HepG2 (cell line): ENCODE data around the gene SDR39U1. TPM values are rescaled to one million over a fixed set of nuclear protein-coding genes. Genes with fewer than 3 reads are reported as not detected.

Experiments used
- BRD4 ChIP-seq: sonication (generic); formaldehyde crosslinking; IDR thresholded peaks from 2 replicates; pipeline ENCODE4 v1.4.0; 2020; ENCODE audit warnings: missing genetic modification reagents
- CBX5 ChIP-seq: sonication (generic); formaldehyde crosslinking; IDR thresholded peaks from 2 replicates; pipeline ENCODE4 v1.4.0; 2020; ENCODE audit warnings: missing genetic modification reagents, borderline replicate concordance
- CREB1 ChIP-seq, 2 experiments: fragments of 450-650 bp in 1 of 2; IDR thresholded peaks; 2 replicates each; pipeline ENCODE4 v1.6.1; 2016 to 2017; ENCODE audit warnings: control low read depth in 1 of 2, mild to moderate bottlenecking in 1 of 2, missing compliant biosample characterization in 1 of 2, missing genetic modification characterization in 1 of 2
- GABPA ChIP-seq, 2 experiments: IDR thresholded peaks; 2 replicates each; pipeline ENCODE4 v1.6.1; 2011 to 2016; ENCODE audit warnings: low read depth in 2 of 2, low read length in 1 of 2, missing biosample characterization in 1 of 2, missing genetic modification characterization in 1 of 2
- HDAC2 ChIP-seq: sonication (generic); formaldehyde crosslinking; IDR thresholded peaks from 2 replicates; pipeline ENCODE4 v1.4.0; 2020; ENCODE audit warnings: missing genetic modification reagents
- HOXA7 ChIP-seq: sonication (generic); formaldehyde crosslinking; IDR thresholded peaks from 2 replicates; pipeline ENCODE4 v1.8.1; 2022; ENCODE audit warnings: mild to moderate bottlenecking, missing genetic modification reagents, moderate library complexity
- KDM6A ChIP-seq: IDR thresholded peaks from 2 replicates; pipeline ENCODE4 v1.6.1; 2016; ENCODE audit warnings: low read depth
- NR2C2 ChIP-seq: sonication (generic); formaldehyde crosslinking; IDR thresholded peaks from 2 replicates; pipeline ENCODE4 v1.4.0; 2020; ENCODE audit warnings: missing genetic modification reagents, mild to moderate bottlenecking, moderate library complexity, borderline replicate concordance
- SP5 ChIP-seq: IDR thresholded peaks from 2 replicates; pipeline ENCODE4 v1.6.1; 2016; ENCODE audit warnings: low read depth, borderline replicate concordance
- TAF1 ChIP-seq: sonication (generic); formaldehyde crosslinking; IDR thresholded peaks from 2 replicates; pipeline ENCODE4 v1.4.0; 2020; ENCODE audit warnings: missing genetic modification reagents
- TARDBP ChIP-seq: sonication (generic); formaldehyde crosslinking; IDR thresholded peaks from 2 replicates; pipeline ENCODE4 v1.8.0; 2022; ENCODE audit warnings: mild to moderate bottlenecking, missing genetic modification reagents
- ZFP36 ChIP-seq: fragments of 150-350 bp; IDR thresholded peaks from 2 replicates; pipeline ENCODE4 v1.6.1; 2018; ENCODE audit warnings: borderline replicate concordance, low read length, low read depth; ENCODE audit not compliant: partially characterized antibody
- ZMAT3 ChIP-seq: sonication (generic); formaldehyde crosslinking; conservative IDR thresholded peaks from 2 replicates; pipeline ENCODE4 v1.7.0; 2021; ENCODE audit warnings: missing genetic modification reagents
- ZNF549 ChIP-seq: sonication (generic); formaldehyde crosslinking; IDR thresholded peaks from 2 replicates; pipeline ENCODE4 v1.5.0; 2020; ENCODE audit warnings: missing genetic modification reagents
- ZNF839 ChIP-seq: sonication (generic); formaldehyde crosslinking; IDR thresholded peaks from 2 replicates; pipeline ENCODE4 v1.4.0; 2020; ENCODE audit warnings: missing genetic modification reagents, mild to moderate bottlenecking, borderline replicate concordance
- polyA plus RNA-seq, 8 experiments: library from polyadenylated mRNA; depleted of rRNA in 3 of 8; stranded (reverse) in 7 of 8; unstranded in 1 of 8; fragments of >200 nt; fragmentation: Illumina TruSeq in 4 of 8; extraction: Trizol in 4 of 8; gene quantifications; 2 replicates each; pipeline versions ENCODE4 v1.2.1 to v1.2.3, GENCODE V29; 2011 to 2016; ENCODE audit warnings: low read depth in 4 of 8, missing spikeins in 1 of 8, mixed read lengths in 1 of 8; ENCODE audit not compliant: insufficient read depth in 1 of 8
- total RNA-seq, 5 experiments: library from RNA; depleted of rRNA; stranded (reverse); fragments of >200 nt; fragmentation: Illumina TruSeq; extraction: Trizol; gene quantifications; 2 replicates each; pipeline ENCODE4 v1.2.3, GENCODE V29; 2016; ENCODE audit warnings: low read depth in 1 of 5
- TF ChIP-seq, protein P1 (sequence below): sonication (generic); formaldehyde crosslinking; IDR thresholded peaks from 2 replicates; pipeline ENCODE4 v1.5.0; 2020; ENCODE audit warnings: missing genetic modification reagents
- TF ChIP-seq, protein P2 (sequence below): IDR thresholded peaks from 2 replicates; pipeline ENCODE4 v1.6.1; 2018; ENCODE audit warnings: missing genetic modification reagents, mild to moderate bottlenecking, missing compliant biosample characterization
- TF ChIP-seq, protein P3 (sequence below): sonication (generic); formaldehyde crosslinking; IDR thresholded peaks from 2 replicates; pipeline ENCODE4 v1.9.0; 2021; ENCODE audit warnings: missing genetic modification reagents, borderline replicate concordance
- TF ChIP-seq, protein P4 (sequence below): sonication (generic); formaldehyde crosslinking; IDR thresholded peaks from 2 replicates; pipeline ENCODE4 v1.5.1; 2020; ENCODE audit warnings: missing genetic modification reagents, mild to moderate bottlenecking, borderline replicate concordance
- TF ChIP-seq, protein P5 (sequence below): sonication (generic); formaldehyde crosslinking; IDR thresholded peaks from 2 replicates; pipeline ENCODE4 v1.8.1; 2023; ENCODE audit warnings: missing genetic modification reagents, inconsistent platforms, borderline replicate concordance

SDR39U1 gene
- total and polyA plus RNA-seq, 2 of the 13 experiments (the other 11 are each of a cell fraction or from before 2014, with no cell fraction given) = 34.4 to 129 TPM

DNA sequence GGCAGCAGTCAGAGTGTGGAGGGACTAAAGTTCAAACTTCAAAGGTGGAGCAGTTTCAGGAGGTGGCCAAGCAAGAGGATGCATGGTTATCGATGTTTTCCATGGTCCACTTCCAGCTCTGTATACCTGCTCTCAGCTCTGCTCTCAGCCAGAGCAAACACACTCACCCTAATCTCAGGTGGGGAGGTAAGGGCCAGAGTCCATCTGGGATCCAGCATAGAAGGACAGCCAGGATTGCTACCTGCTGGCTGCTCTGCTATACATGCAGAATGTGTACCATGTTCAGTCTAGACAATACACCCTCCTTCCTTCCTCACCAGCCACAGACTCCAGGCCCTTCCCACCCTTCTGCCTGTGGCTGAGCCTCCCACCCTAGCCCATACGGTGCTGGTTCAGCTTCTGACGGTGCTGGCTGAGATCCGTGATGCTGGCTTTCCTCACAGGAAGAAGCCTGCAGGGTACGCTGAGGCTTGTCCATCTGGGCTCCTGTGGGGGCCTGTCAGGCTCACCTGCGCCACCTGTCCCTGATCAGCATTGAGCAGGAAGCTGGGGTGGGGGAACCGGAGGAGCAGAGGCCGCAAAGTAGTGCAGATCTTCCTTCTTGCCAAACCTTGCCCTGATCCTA lies 15.6 kb downstream of the SDR39U1 start (continued):
- TF ChIP-seq, protein P1, sequence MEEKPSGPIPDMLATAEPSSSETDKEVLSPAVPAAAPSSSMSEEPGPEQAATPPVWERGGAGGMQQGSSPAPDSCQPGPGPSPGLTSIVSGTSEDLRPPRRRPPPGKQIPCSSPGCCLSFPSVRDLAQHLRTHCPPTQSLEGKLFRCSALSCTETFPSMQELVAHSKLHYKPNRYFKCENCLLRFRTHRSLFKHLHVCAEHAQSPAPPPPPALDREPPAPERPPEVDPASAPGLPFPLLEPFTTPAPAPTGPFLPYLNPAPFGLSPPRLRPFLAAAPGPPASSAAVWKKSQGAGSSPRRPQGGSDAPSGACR = peak; percentile 19; the same call in 1 of the 2 replicates
- TF ChIP-seq HDAC2 = peak; percentile 85
- TF ChIP-seq TARDBP (CRISPR knock-in tag) = peak; percentile 76; the same call in 1 of the 2 replicates
- TF ChIP-seq, protein P2, sequence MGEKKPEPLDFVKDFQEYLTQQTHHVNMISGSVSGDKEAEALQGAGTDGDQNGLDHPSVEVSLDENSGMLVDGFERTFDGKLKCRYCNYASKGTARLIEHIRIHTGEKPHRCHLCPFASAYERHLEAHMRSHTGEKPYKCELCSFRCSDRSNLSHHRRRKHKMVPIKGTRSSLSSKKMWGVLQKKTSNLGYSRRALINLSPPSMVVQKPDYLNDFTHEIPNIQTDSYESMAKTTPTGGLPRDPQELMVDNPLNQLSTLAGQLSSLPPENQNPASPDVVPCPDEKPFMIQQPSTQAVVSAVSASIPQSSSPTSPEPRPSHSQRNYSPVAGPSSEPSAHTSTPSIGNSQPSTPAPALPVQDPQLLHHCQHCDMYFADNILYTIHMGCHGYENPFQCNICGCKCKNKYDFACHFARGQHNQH = peak; percentile 86; the same call in 1 of the 2 replicates
- peak; percentile 74 for TF ChIP-seq SP5 (CRISPR knock-in tag)
- TF ChIP-seq TAF1 (CRISPR knock-in tag) = peak; percentile 48; the same call in 1 of the 2 replicates
- no peak for TF ChIP-seq HOXA7 (CRISPR knock-in tag)
- TF ChIP-seq BRD4 (CRISPR knock-in tag) = no peak
- TF ChIP-seq ZNF839 = peak; percentile 60; the same call in 1 of the 2 replicates
- peak; percentile 60; the same call in 1 of the 2 replicates for TF ChIP-seq ZMAT3 (CRISPR knock-in tag)
- 0 out of 2 replicates have a peak, but pooled peaks have one; percentile 69 for TF ChIP-seq KDM6A (CRISPR knock-in tag)
- TF ChIP-seq ZNF549 (CRISPR knock-in tag) = no peak
- no peak for TF ChIP-seq CREB1 (IDR thresholded peaks at IDR 0.05)
- TF ChIP-seq CREB1 (CRISPR knock-in tag; IDR thresholded peaks at IDR 0.05) = no peak
- peak; percentile 44; the same call in 1 of the 2 replicates for TF ChIP-seq CBX5 (CRISPR knock-in tag)
- TF ChIP-seq, protein P3, sequence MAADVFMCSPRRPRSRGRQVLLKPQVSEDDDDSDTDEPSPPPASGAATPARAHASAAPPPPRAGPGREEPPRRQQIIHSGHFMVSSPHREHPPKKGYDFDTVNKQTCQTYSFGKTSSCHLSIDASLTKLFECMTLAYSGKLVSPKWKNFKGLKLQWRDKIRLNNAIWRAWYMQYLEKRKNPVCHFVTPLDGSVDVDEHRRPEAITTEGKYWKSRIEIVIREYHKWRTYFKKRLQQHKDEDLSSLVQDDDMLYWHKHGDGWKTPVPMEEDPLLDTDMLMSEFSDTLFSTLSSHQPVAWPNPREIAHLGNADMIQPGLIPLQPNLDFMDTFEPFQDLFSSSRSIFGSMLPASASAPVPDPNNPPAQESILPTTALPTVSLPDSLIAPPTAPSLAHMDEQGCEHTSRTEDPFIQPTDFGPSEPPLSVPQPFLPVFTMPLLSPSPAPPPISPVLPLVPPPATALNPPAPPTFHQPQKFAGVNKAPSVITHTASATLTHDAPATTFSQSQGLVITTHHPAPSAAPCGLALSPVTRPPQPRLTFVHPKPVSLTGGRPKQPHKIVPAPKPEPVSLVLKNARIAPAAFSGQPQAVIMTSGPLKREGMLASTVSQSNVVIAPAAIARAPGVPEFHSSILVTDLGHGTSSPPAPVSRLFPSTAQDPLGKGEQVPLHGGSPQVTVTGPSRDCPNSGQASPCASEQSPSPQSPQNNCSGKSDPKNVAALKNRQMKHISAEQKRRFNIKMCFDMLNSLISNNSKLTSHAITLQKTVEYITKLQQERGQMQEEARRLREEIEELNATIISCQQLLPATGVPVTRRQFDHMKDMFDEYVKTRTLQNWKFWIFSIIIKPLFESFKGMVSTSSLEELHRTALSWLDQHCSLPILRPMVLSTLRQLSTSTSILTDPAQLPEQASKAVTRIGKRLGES = no peak
- TF ChIP-seq, protein P4, sequence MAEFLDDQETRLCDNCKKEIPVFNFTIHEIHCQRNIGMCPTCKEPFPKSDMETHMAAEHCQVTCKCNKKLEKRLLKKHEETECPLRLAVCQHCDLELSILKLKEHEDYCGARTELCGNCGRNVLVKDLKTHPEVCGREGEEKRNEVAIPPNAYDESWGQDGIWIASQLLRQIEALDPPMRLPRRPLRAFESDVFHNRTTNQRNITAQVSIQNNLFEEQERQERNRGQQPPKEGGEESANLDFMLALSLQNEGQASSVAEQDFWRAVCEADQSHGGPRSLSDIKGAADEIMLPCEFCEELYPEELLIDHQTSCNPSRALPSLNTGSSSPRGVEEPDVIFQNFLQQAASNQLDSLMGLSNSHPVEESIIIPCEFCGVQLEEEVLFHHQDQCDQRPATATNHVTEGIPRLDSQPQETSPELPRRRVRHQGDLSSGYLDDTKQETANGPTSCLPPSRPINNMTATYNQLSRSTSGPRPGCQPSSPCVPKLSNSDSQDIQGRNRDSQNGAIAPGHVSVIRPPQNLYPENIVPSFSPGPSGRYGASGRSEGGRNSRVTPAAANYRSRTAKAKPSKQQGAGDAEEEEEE = no peak; the same call in 1 of the 2 replicates
- no peak for TF ChIP-seq ZFP36
- TF ChIP-seq, protein P5, sequence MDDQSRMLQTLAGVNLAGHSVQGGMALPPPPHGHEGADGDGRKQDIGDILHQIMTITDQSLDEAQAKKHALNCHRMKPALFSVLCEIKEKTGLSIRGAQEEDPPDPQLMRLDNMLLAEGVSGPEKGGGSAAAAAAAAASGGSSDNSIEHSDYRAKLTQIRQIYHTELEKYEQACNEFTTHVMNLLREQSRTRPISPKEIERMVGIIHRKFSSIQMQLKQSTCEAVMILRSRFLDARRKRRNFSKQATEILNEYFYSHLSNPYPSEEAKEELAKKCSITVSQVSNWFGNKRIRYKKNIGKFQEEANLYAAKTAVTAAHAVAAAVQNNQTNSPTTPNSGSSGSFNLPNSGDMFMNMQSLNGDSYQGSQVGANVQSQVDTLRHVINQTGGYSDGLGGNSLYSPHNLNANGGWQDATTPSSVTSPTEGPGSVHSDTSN (CRISPR knock-in tag) = no peak
- TF ChIP-seq GABPA (IDR thresholded peaks at IDR 0.05; ENCODE audit: low read depth, low read length) = no peak
- TF ChIP-seq GABPA (CRISPR knock-in tag; IDR thresholded peaks at IDR 0.05; ENCODE audit: low read depth) = no peak
- TF ChIP-seq NR2C2 (CRISPR knock-in tag) = peak; percentile 63; the same call in 1 of the 2 replicates
